ENCODE measurements around the gene HSDL2.

DNA sequence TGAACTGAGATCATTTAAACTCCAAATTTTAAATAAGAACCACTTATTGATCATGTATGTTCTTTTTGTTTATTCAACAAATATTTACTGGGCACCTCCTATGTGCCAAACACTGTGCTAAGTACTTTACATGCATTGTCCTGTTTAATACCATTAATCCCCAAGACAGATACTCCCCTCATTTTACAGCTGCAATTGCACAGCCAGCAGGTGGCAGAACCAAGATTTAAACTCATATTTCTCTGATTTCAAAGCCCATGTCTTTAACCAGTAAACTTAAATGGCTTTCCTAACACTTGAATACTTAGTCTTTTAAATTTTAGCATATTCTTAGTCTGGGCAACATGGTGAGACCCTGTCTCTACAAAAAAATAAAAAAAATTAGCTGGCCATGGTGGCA, 63.3 kb downstream of the HSDL2 start:
- TF ChIP-seq, protein P1, sequence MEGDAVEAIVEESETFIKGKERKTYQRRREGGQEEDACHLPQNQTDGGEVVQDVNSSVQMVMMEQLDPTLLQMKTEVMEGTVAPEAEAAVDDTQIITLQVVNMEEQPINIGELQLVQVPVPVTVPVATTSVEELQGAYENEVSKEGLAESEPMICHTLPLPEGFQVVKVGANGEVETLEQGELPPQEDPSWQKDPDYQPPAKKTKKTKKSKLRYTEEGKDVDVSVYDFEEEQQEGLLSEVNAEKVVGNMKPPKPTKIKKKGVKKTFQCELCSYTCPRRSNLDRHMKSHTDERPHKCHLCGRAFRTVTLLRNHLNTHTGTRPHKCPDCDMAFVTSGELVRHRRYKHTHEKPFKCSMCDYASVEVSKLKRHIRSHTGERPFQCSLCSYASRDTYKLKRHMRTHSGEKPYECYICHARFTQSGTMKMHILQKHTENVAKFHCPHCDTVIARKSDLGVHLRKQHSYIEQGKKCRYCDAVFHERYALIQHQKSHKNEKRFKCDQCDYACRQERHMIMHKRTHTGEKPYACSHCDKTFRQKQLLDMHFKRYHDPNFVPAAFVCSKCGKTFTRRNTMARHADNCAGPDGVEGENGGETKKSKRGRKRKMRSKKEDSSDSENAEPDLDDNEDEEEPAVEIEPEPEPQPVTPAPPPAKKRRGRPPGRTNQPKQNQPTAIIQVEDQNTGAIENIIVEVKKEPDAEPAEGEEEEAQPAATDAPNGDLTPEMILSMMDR (IDR thresholded peaks at IDR 0.05), result peak in 3 of 6 experiments; percentile 29 to 36 (median 32)
- no peak for TF ChIP-seq POLR2A (IDR thresholded peaks at IDR 0.05)
